OCI-LY1 (cell line): Measurements from ENCODE around the gene RIPK3.

Experiments used
- EZH2 ChIP-seq: fragments of 200-600 bp; sonication (generic), shearing (Covaris generic); IDR thresholded peaks from 2 replicates; pipeline ENCODE4 v1.8.0; 2017; ENCODE audit warnings: borderline replicate concordance, mixed run types, mild to moderate bottlenecking, antibody characterized with exemption, low read length, moderate library complexity, mixed read lengths
- TF ChIP-seq, protein P1 (sequence below): fragments of 200-600 bp; sonication (generic), shearing (Covaris generic); IDR thresholded peaks from 2 replicates; pipeline ENCODE4 v1.5.1; 2017; ENCODE audit warnings: mild to moderate bottlenecking, antibody characterized with exemption, low read length, moderate library complexity, mixed read lengths

DNA sequence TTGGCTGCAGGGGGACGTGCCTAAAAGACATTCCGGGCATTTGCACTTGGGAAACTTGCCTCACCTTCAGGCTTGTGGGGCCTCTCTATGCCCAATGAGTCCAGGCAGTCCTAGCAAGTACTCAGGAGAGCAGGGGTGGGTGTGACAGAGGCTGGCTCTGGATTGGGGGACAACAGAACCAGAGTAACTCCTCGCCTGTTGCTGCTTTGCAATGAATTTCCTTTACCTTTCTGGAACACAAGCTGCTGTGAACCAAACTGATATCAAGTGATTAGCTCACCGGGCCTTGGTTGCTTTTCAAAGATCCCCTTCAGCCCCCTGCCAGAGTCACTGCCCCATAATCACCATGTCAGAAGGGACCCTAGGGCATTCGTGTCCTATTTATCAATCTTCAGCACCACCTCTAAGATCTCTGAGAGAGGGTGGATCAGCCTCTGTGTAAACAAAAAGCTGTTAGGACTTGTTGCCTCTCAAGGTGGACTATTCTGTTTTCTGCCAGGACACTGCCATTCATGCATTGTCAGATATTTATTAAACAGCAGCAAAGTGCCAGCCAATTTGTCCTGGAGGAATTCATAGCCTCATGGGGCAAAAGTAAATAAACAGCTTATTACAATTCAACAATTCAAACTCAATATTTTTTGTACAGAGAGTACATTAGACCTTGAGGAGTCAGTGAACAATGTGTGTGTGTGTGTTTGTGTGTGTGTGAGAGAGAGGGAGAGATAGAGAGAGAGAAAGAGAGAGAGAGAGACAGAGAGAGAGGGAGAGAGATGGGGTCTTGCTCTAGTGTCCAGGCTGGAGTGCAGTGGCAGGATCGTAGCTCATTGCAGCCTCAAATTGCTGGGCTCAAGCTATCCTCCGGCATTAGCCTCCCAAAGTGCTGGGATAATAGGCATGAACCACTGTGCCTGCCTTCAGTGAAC is 39.5 kb upstream of the RIPK3 start:
- TF ChIP-seq, protein P1, sequence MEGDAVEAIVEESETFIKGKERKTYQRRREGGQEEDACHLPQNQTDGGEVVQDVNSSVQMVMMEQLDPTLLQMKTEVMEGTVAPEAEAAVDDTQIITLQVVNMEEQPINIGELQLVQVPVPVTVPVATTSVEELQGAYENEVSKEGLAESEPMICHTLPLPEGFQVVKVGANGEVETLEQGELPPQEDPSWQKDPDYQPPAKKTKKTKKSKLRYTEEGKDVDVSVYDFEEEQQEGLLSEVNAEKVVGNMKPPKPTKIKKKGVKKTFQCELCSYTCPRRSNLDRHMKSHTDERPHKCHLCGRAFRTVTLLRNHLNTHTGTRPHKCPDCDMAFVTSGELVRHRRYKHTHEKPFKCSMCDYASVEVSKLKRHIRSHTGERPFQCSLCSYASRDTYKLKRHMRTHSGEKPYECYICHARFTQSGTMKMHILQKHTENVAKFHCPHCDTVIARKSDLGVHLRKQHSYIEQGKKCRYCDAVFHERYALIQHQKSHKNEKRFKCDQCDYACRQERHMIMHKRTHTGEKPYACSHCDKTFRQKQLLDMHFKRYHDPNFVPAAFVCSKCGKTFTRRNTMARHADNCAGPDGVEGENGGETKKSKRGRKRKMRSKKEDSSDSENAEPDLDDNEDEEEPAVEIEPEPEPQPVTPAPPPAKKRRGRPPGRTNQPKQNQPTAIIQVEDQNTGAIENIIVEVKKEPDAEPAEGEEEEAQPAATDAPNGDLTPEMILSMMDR, result no peak
- no peak for TF ChIP-seq EZH2
